GM23338 (cell line): Measurements from ENCODE around the gene NLRC5. TPM values are rescaled to one million over a fixed set of nuclear protein-coding genes. Genes with fewer than 3 reads are reported as not detected.
"Not testable (repeated sequence)": the region's sequence is repeated elsewhere in the genome, so short reads cannot be mapped to it uniquely, and the experiment has no call there.

Experiments used
- ATAC-seq: fragments of 200-7000 bp; cut with Tn5 transposase; 3 replicates; pipeline ENCODE4 v1.9.1; 2020
- DNase-seq: peaks from one replicate; pipeline ENCODE4 v3.0.0-alpha.2; 2015; ENCODE audit warnings: low spot score
- H2AFZ ChIP-seq: fragments of 200-600 bp; sonication (generic); 2 replicates; pipeline ENCODE4 v1.8.0; 2016; ENCODE audit warnings: antibody characterized with exemption, mild to moderate bottlenecking, moderate library complexity
- H3F3A ChIP-seq: fragments of 200-600 bp; sonication (generic); replicated peaks from 2 replicates; pipeline ENCODE4 v1.8.0; 2017; ENCODE audit warnings: antibody characterized with exemption, mixed run types, low read depth
- H3K27ac ChIP-seq: fragments of 200-600 bp; sonication (generic); 2 replicates; pipeline ENCODE4 v1.6.1; 2016; ENCODE audit warnings: low read depth
- H3K27me3 ChIP-seq: fragments of 200-600 bp; sonication (generic); 2 replicates; pipeline ENCODE4 v1.8.0; 2016; ENCODE audit warnings: mild to moderate bottlenecking, mixed run types, moderate library complexity; ENCODE audit not compliant: insufficient read depth
- H3K36me3 ChIP-seq: fragments of 200-600 bp; sonication (generic); 2 replicates; pipeline ENCODE4 v1.8.0; 2016; ENCODE audit warnings: mild to moderate bottlenecking; ENCODE audit not compliant: insufficient read depth
- H3K4me1 ChIP-seq: fragments of 200-600 bp; sonication (generic); 2 replicates; pipeline ENCODE4 v1.8.0; 2016; ENCODE audit warnings: mild to moderate bottlenecking, moderate library complexity; ENCODE audit not compliant: insufficient read depth
- H3K4me2 ChIP-seq: fragments of 200-600 bp; sonication (generic); 2 replicates; pipeline ENCODE4 v1.7.1; 2017; ENCODE audit warnings: mixed run types
- H3K4me3 ChIP-seq: fragments of 200-600 bp; sonication (generic); 2 replicates; pipeline ENCODE4 v1.6.1; 2016; ENCODE audit warnings: mixed run types
- H3K79me2 ChIP-seq: fragments of 200-600 bp; sonication (generic); replicated peaks from 2 replicates; pipeline ENCODE4 v1.8.0; 2017; ENCODE audit warnings: mild to moderate bottlenecking; ENCODE audit not compliant: insufficient read depth
- H3K9me2 ChIP-seq: fragments of 200-600 bp; sonication (generic); 2 replicates; pipeline ENCODE4 v1.8.0; 2017; ENCODE audit not compliant: insufficient read depth
- H4K20me1 ChIP-seq: fragments of 200-600 bp; sonication (generic); replicated peaks from 2 replicates; pipeline ENCODE4 v1.8.0; 2017; ENCODE audit warnings: mild to moderate bottlenecking; ENCODE audit not compliant: insufficient read depth
- H3K27ac Mint-ChIP-seq: 2 replicates; pipeline ENCODE4 v1.8.0; 2020; ENCODE audit warnings: inconsistent platforms, mild to moderate bottlenecking, moderate library complexity, mixed read lengths
- H3K27me3 Mint-ChIP-seq: 3 replicates; pipeline ENCODE4 v1.8.0; 2022; ENCODE audit warnings: low read depth, mild to moderate bottlenecking, moderate library complexity, mixed read lengths, inconsistent platforms; ENCODE audit not compliant: insufficient read depth, poor library complexity
- H3K36me3 Mint-ChIP-seq: 3 replicates; pipeline ENCODE4 v1.8.0; 2021; ENCODE audit warnings: low read depth, mild to moderate bottlenecking, inconsistent platforms, moderate library complexity, mixed read lengths
- H3K4me1 Mint-ChIP-seq: 3 replicates; pipeline ENCODE4 v1.8.0; 2020; ENCODE audit warnings: mild to moderate bottlenecking, inconsistent platforms, mixed read lengths
- H3K4me3 Mint-ChIP-seq: 3 replicates; pipeline ENCODE4 v1.8.0; 2021; ENCODE audit warnings: moderate library complexity, mild to moderate bottlenecking, inconsistent platforms, mixed read lengths
- H3K9me3 Mint-ChIP-seq: 3 replicates; pipeline ENCODE4 v1.8.0; 2020; ENCODE audit warnings: moderate library complexity, mild to moderate bottlenecking, inconsistent platforms, mixed read lengths
- CREB1 ChIP-seq: fragments of 250-450 bp; sonication (Bioruptor Pico); IDR thresholded peaks from 2 replicates; pipeline ENCODE4 v1.5.0; 2020; ENCODE audit warnings: low read depth, mild to moderate bottlenecking, moderate library complexity
- ETS1 ChIP-seq: IDR thresholded peaks from 2 replicates; pipeline ENCODE4 v1.6.1; 2016; ENCODE audit warnings: antibody characterized with exemption
- EZH2 ChIP-seq: fragments of 200-600 bp; sonication (generic); IDR thresholded peaks from one replicate; pipeline ENCODE4 v1.8.0; 2017; ENCODE audit warnings: antibody characterized with exemption, mild to moderate bottlenecking, low read depth; ENCODE audit not compliant: unreplicated experiment
- EZH2phosphoT487 ChIP-seq: fragments of 200-600 bp; sonication (generic); IDR thresholded peaks from one replicate; pipeline ENCODE4 v1.8.1; 2018; ENCODE audit warnings: antibody characterized with exemption; ENCODE audit not compliant: unreplicated experiment
- JUNB ChIP-seq: IDR thresholded peaks from one replicate; pipeline ENCODE4 v1.6.1; 2016; ENCODE audit warnings: antibody characterized with exemption; ENCODE audit not compliant: unreplicated experiment
- POLR2AphosphoS5 ChIP-seq: IDR thresholded peaks from 2 replicates; pipeline ENCODE4 v1.6.1; 2016; ENCODE audit warnings: antibody characterized with exemption, low read depth
- STAT1 ChIP-seq: IDR thresholded peaks from one replicate; pipeline ENCODE4 v1.6.1; 2016; ENCODE audit warnings: antibody characterized with exemption; ENCODE audit not compliant: unreplicated experiment
- ZNF331 ChIP-seq: fragments of 250-450 bp; sonication (Bioruptor Pico); IDR thresholded peaks from 2 replicates; pipeline ENCODE4 v1.5.0; 2020; ENCODE audit warnings: low read depth, mild to moderate bottlenecking, moderate library complexity
- ZNF462 ChIP-seq: fragments of 250-450 bp; sonication (Bioruptor Pico); IDR thresholded peaks from 2 replicates; pipeline ENCODE4 v1.5.0; 2020; ENCODE audit warnings: mild to moderate bottlenecking, moderate library complexity
- polyA plus RNA-seq: library from polyadenylated mRNA; unstranded; fragments of >200 nt; fragmentation: Nextera tagmentation; extraction: Ambion mirVana; gene quantifications from 2 replicates; pipeline ENCODE4 v1.2.1, GENCODE V29; 2016
- total RNA-seq: library from RNA; depleted of rRNA; stranded (reverse); fragments of >200 nt; shearing (Covaris generic); gene quantifications from 2 replicates; pipeline ENCODE4 v1.2.3, GENCODE V29; 2014

Gene NLRC5
- total and polyA plus RNA-seq, 2 experiments from 2014 or later: 2.3 to 3.9 TPM

GRCh38 chr16:56973294-56973689 lies 16.1 kb upstream of the NLRC5 start:
- Histone ChIP-seq H3K4me3 (no peak overlapping the region), H3K4me2 (no peak overlapping the region), H4K20me1 (no peaks in the 10 kb centered on the region), H3K79me2 (no peaks in the 10 kb centered on the region), H2AFZ (no peak overlapping the region), H3K27ac (no peak overlapping the region), H3K27me3 (no peaks in the 10 kb centered on the region), H3K36me3 (no peaks in the 10 kb centered on the region), H3F3A (no peaks in the 10 kb centered on the region), H3K9me2 (no peaks in the 10 kb centered on the region), H3K4me1 (no peaks in the 10 kb centered on the region)
- no peak for TF ChIP-seq ZNF331 (CRISPR knock-in tag)
- TF ChIP-seq ZNF462 (CRISPR knock-in tag): no peak
- TF ChIP-seq CREB1 (CRISPR knock-in tag): no peak
- TF ChIP-seq STAT1: no peak
- no peak for TF ChIP-seq JUNB
- TF ChIP-seq EZH2phosphoT487: no peak
- TF ChIP-seq POLR2AphosphoS5: no peak
- no peak for TF ChIP-seq ETS1
- TF ChIP-seq EZH2: no peak
- Mint-ChIP-seq H3K4me1 (no peaks in the 10 kb centered on the region), H3K9me3 (0 out of 3 replicates have a peak, but pooled peaks cover 2% of the 10 kb centered on the region), H3K27me3 (peaks cover 12% of the 10 kb centered on the region), H3K36me3 (no peaks in the 10 kb centered on the region), H3K27ac (no peak overlapping the region), H3K4me3 (no peak overlapping the region)
- ATAC-seq (no peak), DNase-seq (no peak)

- not testable (repeated sequence) for H2AFZ ChIP-seq, H3F3A ChIP-seq, H3K27me3 ChIP-seq, H3K79me2 ChIP-seq, H3K27ac ChIP-seq, H3K4me1 ChIP-seq, H3K4me3 ChIP-seq, H3K36me3 ChIP-seq, H4K20me1 ChIP-seq, H3K9me3 Mint-ChIP-seq, H3K9me2 ChIP-seq, ATAC-seq, H3K36me3 Mint-ChIP-seq, H3K4me2 ChIP-seq, H3K27ac Mint-ChIP-seq, H3K4me1 Mint-ChIP-seq, DNase-seq, H3K4me3 Mint-ChIP-seq
- peaks cover 14% of the 10 kb centered on the region for H3K27me3 Mint-ChIP-seq
These were observed 15.5 kb upstream of the NLRC5 start for GRCh38 chr16:56973899-56974298.
